Measurements from ENCODE around the gene BTBD16.

DNA sequence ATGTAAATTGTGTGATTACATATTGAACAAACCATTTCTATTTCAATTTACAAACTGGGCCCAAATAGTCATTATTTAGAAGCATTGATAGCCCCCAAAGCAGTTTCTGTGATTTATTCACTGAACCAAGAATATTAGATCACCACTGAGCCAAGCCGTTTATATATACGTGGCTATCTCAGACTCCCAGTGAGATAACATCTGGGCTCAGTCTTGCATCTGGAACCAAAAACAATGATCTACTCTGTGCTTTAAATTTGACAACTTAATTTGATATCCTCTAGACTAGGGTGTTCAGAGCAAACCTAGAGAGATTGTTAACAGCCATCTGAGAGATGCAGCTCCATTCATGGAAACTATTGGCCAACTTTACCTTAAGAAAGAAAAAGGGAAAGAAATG lies 41.4 kb upstream of the BTBD16 start:
- TF ChIP-seq SUZ12 (IDR thresholded peaks at IDR 0.05; ENCODE audit: extremely low read depth, insufficient read depth, insufficient read length) (no peak), ZNF274 (IDR thresholded peaks at IDR 0.05; ENCODE audit: low read depth, low read length) (no peak)
